ENCODE data around the gene TNFSF18. TPM values are rescaled to one million over a fixed set of nuclear protein-coding genes. Genes with fewer than 3 reads are reported as not detected.

TNFSF18 gene
- total RNA-seq, 4 donors from 2014 or later, result 0.87 to 3.9 (median 2.1) TPM; not detected in 1

GRCh38 chr1:173063171-173063570 lies 12.4 kb upstream of the TNFSF18 start:
- H3K4me3 ChIP-seq, result no peak overlapping the region
- no peak overlapping the region for H3K27ac ChIP-seq
- H3K27me3 ChIP-seq, result no peaks in the 10 kb centered on the region
- H3K9me3 ChIP-seq, result no peaks in the 10 kb centered on the region
- 72 to 95% methylated on average over 1 of the region's 1 CpG for WGBS, 2 donors
- intact Hi-C loops (cut with DNase I), result no loop called here
- no peak for DNase-seq
- H3K36me3 ChIP-seq, result no peaks in the 10 kb centered on the region
- TF ChIP-seq CTCF (IDR thresholded peaks at IDR 0.05), result no peak
- no peak for TF ChIP-seq POLR2A (IDR thresholded peaks at IDR 0.05)
- H3K4me1 ChIP-seq, result peaks cover 0 to 18% (median 7%) of the 10 kb centered on the region in 3 donors

- Histone ChIP-seq H3K36me3 (no peaks in the 10 kb centered on the region), H3K9me3 (no peaks in the 10 kb centered on the region), H3K4me1 (peaks cover 0 to 18% (median 7%) of the 10 kb centered on the region in 3 donors), H3K27me3 (no peaks in the 10 kb centered on the region), H3K27ac (no peak overlapping the region), H3K4me3 (no peak overlapping the region)
- no peak for TF ChIP-seq CTCF (IDR thresholded peaks at IDR 0.05)
- TF ChIP-seq POLR2A (IDR thresholded peaks at IDR 0.05), result no peak
- intact Hi-C loops (cut with DNase I), result no loop called here
- no peak for DNase-seq
- 33 to 53% methylated on average over 1 of the region's 1 CpG for WGBS, 2 donors
Observed at GRCh38 chr1:173062150-173062938, 11.6 kb upstream of the TNFSF18 start.

GRCh38 chr1:173058556-173058955 lies 7.8 kb upstream of the TNFSF18 start:
- WGBS, 2 donors, result 79 to 80% methylated on average over 1 of the region's 1 CpG
- Histone ChIP-seq H3K36me3 (no peaks in the 10 kb centered on the region), H3K27ac (no peak overlapping the region), H3K4me3 (no peak overlapping the region), H3K27me3 (no peaks in the 10 kb centered on the region), H3K9me3 (no peaks in the 10 kb centered on the region), H3K4me1 (peaks cover 0 to 25% (median 0%) of the 10 kb centered on the region in 3 donors)
- intact Hi-C loops (cut with DNase I), result no loop called here
- no peak for DNase-seq
- no peak for TF ChIP-seq POLR2A (IDR thresholded peaks at IDR 0.05)
- no peak for TF ChIP-seq CTCF (IDR thresholded peaks at IDR 0.05)

- H3K4me1 ChIP-seq, result peaks cover 0 to 27% (median 0%) of the 10 kb centered on the region in 3 donors
- no peak overlapping the region for H3K4me3 ChIP-seq
- TF ChIP-seq CTCF (IDR thresholded peaks at IDR 0.05) (no peak), POLR2A (IDR thresholded peaks at IDR 0.05) (no peak)
- H3K36me3 ChIP-seq, result no peaks in the 10 kb centered on the region
- no peaks in the 10 kb centered on the region for H3K9me3 ChIP-seq
- intact Hi-C loops (cut with DNase I), result no loop called here
- DNase-seq, result no peak
- H3K27me3 ChIP-seq, result no peaks in the 10 kb centered on the region
- H3K27ac ChIP-seq, result no peak overlapping the region
Observed at GRCh38 chr1:173057984-173058383, 7.2 kb upstream of the TNFSF18 start.

GRCh38 chr1:173056365-173056764 lies 5.6 kb upstream of the TNFSF18 start:
- no peaks in the 10 kb centered on the region for H3K36me3 ChIP-seq
- H3K4me3 ChIP-seq, result no peak overlapping the region
- H3K4me1 ChIP-seq, result peaks cover 0 to 35% (median 10%) of the 10 kb centered on the region in 3 donors
- DNase-seq, result no peak
- TF ChIP-seq POLR2A (IDR thresholded peaks at IDR 0.05), result no peak
- TF ChIP-seq CTCF (IDR thresholded peaks at IDR 0.05), result no peak
- 50% methylated on average over 1 of the region's 1 CpG for WGBS, 2 donors
- no peaks in the 10 kb centered on the region for H3K9me3 ChIP-seq
- intact Hi-C loops (cut with DNase I), result no loop called here
- no peaks in the 10 kb centered on the region for H3K27me3 ChIP-seq
- no peak overlapping the region for H3K27ac ChIP-seq

All from esophagus squamous epithelium (tissue), 5 donors.